Glomerular visceral epithelial cell (primary cell): Measurements from ENCODE around the gene MUC3A.
"Not testable (repeated sequence)": the region's sequence is repeated elsewhere in the genome, so short reads cannot be mapped to it uniquely, and the experiment has no call there.

ENCODE experiments used
- DNase-seq: peaks from one replicate; pipeline ENCODE4 v3.0.0-alpha.2; 2016; ENCODE audit errors: extremely low spot score

Gene MUC3A

DNA sequence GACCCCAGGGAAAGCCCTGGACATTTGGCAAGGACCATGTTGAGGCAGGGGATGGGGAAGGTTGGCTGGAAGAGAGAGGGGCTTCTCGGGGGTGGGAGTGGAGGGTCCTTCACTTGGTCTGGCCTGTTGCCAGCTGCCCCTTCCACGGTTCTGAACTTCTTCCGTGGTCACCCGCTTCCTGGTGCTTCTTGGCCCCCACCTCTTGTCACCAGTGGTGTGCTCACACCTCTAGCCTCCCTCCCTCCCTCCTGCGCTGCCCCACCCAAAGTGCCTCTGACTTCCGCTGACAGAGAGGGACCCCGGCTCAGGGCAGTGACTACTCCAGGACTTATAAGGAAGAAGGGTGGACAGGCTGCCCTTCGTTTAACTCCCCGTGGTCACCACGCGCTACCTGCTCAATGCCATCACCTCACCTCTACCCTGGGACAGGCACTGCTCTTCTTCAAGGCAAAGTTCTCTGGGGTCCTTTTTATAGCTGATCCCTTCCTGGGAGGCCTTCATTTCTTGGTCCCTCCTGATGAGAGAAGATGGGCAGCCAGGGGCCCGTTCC, 19.8 kb downstream of the MUC3A start, which contains the start of gene MUC12:
TSS of gene MUC12 (plus strand) at position 500 of the 550 bp plus-strand sequence. CDS start 58 bp downstream, outside the sequence.
- no peak for DNase-seq

DNA sequence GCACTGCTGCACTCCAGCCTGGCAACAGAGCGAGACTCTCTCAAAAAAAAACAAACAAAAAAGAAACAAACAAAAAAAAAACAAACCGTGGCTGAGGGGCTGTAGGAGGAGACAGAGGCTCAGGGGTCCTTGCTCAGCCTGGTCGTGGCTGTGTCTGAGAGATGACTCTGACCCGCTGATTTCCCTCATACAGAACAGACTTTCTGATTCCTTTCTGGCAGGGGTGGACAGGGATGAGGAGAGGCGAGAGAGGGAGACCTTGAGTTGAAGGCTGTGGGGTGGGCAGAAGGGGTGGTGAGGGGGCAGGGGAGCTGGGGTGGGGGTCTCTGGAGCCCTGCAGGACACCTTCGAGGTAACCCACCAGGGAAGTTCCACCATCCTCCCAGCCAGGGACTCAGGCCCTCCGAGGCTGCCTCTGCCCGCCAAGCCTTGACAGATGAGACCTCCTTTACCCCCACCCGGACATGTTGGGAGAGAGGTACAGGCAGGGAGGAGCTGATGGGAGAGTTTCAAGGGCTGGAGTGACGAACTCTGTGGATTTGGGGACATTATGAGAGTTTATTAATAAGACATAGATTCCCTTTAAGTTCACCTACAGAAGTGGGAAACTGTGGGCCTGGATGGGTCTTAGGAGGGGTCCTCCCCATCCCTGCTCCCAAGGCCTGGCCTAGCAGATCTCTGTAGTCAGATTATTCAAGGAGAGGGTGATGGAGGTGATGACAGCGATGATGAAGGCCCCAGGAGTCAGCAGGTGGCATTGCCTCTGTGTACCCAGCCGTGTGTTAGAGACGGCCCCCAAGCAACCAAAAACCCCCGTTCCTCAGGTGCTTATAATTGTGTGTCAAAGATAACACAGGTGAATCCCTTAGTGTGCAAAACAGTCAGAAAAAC, 22.0 kb downstream of the MUC3A start:
- DNase-seq: no peak

DNA sequence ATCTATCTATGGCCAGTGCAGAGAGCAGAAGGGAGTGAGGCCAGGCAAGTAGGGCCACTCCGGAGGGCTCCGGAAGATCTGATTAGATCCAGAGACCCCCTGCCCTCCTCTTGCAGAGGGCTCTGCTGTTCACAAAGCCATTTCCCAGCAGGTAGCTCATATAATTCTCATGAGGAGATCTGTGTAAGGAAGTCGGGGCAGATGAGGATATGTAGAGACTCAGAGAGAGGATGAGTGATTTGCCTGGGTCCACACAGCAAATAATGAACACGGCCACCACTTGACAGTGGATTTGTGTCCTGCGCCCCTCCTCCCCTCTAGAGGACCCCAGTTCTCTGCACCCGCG, 22.6 kb downstream of the MUC3A start:
- DNase-seq: no peak

DNA sequence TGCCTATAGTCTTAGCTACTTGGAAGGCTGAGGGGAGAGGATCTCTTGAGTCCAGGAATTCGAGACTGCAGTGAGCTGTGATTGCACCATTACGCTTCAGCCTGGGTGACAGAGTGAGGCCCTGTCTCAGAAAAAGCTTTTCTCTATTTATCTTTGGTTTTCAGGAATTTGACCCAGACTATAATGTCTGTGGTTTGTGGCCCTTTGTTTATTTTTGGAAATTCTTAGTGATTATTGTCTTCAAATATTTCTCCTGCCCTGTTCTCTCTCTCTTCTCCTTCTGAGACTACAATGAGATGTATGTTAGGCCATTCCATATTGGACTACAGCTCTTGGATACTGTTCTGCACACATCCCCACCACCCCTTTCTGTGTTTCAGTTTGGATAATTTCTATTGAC, 24.7 kb downstream of the MUC3A start:
- no peak for DNase-seq

DNA sequence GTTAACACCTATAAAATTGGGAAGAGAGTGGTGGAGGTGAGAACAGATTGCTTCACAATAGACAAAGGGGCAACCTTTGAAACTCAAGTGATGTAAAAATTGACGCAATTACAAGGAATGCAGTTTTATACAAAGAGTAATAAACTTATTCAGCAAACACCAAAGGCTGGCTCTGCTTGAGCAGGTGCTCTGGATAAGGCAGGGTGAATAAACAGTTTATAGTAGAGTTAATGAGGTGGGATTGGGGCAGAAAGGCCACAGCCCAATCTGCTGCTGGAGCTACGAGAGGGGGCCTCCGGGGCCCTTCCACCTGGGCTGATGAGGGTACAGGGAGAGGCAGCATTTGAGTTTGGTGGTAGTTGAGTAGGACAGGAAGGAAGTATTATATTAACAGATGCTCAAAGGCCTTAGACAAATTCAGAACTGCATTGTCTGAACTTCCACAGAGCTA, 26.1 kb downstream of the MUC3A start:
- DNase-seq: no peak

DNA sequence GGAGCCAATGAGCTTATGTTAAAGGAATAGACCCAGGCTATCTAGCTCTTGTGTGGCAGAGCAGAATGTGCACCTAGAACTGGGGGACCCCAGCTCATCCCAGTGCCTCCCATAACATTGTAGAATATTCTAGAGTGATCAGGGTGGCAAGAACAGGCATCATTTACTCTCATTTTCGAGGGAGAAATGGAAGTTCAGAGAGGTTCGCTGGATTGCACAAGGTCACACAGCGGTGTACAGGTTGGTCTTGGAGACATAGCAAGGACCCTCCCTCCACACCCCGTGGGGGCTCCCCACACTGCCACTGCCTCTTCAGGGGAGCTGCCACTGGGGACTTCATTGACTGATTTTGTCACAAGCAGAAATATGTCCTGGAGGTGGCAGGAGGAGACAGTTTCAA, 29.0 kb downstream of the MUC3A start:
- DNase-seq: no peak

DNA sequence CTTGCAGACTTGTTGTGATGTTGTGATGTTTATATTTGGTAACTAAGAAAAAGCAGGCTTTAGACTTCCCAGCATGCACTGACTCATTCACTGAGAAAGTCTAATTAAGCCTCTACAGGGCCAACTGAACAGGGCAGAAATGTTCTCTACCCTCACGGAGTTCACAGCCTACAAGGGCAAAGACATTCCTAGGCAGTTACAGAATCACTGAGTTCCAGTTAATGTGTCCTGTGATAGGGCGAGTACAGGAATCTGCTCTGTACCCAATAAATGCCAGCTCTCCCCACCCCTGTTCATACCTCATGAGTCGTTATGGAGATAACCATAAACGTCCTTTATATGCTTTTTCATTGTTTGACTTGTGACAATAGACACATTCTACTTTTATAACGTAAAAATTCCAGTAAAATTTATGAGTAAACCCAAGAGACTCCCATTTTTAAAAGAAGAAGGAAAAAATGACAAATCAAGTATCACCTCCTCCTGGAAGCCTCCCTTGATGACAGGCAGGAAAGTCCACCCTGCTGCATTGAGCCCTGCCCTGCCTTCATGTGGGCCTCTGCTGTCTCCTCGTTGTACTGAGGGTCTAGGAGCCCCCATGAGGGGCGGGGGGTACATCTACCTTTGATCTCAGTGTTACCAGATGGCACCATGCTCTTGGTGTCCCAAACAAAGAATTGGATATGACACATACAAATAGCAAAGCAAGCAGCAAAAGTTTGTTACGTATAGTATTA, 34.3 kb downstream of the MUC3A start:
- DNase-seq: peak; percentile 24

DNA sequence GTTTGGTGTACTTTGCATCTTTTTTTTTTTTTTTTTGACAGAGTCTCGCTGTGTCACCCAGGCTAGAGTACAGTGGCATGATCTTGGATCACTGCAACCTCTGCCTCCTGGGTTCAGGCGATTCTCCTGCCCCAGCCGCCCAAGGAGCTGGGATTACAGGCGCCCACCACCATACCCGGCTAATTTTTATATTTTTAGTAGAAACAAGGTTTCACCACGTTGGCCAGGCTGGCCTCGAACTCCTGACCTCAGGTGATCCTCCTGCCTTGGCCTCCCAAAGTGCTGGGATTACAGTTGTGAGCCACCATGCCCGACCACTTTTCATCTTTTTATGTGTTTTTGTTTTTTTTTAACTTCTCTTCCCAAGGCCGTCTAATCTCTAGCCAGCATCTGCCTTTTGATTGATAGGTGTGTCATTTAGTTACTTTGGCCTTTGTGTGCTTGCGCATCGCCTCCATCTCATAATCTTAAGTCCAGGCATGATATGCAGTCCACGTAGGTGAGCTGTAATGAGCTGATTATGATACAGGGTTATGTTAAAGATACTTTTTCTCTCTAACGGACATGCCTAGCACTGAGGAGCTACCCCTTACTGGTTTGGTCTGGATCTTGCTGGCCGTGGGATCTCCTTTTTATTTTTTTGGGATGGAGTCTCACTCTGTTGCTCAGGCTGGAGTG, 35.0 kb downstream of the MUC3A start:
- not testable (repeated sequence) for DNase-seq

DNA sequence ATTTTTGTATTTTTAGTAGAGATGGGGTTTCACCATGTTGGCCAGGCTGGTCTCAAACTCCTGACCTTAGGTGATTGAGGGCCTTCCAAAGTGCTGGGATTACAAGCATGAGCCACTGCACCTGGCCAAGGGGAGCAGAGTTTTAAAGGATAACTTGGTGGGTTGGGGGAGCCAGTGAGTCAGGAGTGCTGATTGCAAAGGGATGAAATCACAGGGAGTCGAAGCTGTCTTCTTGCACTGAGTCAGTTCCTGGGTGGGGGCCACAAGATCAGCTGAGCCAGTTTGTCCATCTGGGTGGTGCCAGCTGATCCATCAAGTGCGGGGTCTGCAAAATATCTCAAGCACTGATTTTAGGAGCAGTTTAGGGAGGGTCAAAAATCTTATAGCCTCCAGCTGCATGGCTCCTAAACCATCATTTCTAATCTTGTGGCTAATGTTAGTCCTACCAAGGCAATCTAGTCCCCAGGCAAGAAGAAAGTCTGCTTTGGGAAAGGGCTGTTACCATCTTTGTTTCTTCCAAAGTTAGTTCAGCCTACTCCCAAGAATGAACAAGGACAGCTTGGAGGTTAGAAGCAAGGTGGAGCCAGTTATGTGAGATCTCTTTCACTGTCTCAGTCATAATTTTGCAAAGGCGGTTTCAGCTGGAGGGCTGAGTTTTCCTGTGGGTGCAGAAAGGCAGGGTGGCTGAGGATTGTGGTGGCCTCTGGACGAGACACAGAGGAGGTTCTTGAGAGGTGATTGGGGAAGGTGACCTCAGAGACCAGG, 35.9 kb downstream of the MUC3A start:
- not testable (repeated sequence) for DNase-seq

DNA sequence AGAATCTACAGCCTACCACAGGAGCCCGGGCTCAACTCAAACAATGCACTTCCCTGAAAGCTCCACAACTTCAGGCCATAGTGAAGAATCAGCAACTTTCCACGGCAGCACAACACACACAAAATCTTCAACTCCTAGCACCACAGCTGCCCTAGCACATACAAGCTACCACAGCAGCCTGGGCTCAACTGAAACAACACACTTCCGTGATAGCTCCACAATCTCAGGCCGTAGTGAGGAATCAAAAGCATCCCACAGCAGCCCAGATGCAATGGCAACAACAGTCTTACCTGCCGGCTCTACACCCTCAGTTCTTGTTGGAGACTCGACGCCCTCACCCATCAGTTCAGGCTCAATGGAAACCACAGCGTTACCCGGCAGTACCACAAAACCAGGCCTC, 42.3 kb downstream of the MUC3A start:
- no peak for DNase-seq

DNA sequence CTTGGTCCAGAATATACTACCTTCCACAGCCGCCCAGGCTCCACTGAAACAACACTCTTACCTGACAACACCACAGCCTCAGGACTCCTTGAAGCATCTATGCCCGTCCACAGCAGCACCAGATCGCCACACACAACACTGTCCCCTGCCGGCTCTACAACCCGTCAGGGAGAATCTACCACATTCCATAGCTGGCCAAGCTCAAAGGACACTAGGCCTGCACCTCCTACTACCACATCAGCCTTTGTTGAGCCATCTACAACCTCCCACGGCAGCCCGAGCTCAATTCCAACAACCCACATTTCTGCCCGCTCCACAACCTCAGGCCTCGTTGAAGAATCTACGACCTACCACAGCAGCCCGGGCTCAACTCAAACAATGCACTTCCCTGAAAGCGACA, 42.9 kb downstream of the MUC3A start:
- not testable (repeated sequence) for DNase-seq

DNA sequence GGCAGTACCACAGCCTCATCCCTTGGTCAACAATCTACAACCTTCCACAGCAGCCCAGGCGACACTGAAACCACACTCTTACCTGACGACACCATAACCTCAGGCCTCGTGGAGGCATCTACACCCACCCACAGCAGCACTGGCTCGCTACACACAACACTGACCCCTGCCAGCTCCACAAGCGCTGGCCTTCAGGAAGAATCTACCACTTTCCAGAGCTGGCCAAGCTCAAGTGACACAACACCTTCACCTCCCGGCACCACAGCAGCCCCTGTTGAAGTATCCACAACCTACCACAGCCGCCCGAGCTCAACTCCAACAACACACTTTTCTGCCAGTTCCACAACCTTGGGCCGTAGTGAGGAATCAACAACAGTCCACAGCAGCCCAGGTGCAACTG, 45.3 kb downstream of the MUC3A start:
- DNase-seq: not testable (repeated sequence)

DNA sequence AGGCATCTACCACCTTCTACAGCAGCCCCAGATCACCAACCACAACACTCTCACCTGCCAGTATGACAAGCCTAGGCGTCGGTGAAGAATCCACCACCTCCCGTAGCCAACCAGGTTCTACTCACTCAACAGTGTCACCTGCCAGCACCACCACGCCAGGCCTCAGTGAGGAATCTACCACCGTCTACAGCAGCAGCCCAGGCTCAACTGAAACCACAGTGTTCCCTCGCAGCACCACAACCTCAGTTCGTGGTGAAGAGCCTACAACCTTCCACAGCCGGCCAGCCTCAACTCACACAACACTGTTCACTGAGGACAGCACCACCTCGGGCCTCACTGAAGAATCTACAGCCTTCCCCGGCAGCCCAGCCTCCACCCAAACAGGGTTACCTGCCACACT, 49.2 kb downstream of the MUC3A start:
- DNase-seq: not testable (repeated sequence)

DNA sequence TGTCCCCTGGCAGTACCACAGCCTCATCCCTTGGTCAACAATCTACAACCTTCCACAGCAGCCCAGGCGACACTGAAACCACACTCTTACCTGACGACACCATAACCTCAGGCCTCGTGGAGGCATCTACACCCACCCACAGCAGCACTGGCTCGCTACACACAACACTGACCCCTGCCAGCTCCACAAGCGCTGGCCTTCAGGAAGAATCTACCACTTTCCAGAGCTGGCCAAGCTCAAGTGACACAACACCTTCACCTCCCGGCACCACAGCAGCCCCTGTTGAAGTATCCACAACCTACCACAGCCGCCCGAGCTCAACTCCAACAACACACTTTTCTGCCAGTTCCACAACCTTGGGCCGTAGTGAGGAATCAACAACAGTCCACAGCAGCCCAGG, 50.0 kb downstream of the MUC3A start:
- DNase-seq: not testable (repeated sequence)

DNA sequence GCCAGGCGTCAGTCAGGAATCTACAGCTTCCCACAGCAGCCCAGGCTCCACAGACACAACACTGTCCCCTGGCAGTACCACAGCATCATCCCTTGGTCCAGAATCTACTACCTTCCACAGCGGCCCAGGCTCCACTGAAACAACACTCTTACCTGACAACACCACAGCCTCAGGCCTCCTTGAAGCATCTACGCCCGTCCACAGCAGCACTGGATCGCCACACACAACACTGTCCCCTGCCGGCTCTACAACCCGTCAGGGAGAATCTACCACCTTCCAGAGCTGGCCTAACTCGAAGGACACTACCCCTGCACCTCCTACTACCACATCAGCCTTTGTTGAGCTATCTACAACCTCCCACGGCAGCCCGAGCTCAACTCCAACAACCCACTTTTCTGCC, 50.7 kb downstream of the MUC3A start:
- DNase-seq: not testable (repeated sequence)

DNA sequence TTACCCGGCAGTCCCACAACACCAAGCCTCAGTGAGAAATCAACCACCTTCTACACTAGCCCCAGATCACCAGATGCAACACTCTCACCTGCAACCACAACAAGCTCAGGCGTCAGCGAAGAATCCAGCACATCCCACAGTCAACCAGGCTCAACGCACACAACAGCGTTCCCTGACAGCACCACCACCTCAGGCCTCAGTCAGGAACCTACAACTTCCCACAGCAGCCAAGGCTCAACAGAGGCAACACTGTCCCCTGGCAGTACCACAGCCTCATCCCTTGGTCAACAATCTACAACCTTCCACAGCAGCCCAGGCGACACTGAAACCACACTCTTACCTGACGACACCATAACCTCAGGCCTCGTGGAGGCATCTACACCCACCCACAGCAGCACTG, 53.0 kb downstream of the MUC3A start:
- not testable (repeated sequence) for DNase-seq

DNA sequence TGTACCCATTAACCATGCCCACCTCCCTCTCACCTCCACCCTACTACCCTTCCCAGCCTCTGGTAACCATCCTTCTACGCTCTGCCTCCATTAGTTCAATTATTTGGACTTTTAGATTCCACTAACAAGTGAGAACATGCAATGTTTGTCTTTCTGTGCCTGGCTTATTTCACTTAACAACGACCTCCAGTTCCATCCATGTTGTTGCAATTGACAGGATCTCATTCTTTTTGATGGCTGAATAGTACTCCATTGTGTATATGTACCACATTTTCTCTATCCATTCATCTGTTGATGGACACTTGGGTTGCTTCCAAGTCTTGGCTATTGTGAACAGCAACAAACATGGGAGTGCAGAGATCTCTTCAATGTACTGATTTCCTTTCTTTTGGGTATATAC, 58.0 kb downstream of the MUC3A start:
- DNase-seq: not testable (repeated sequence)

DNA sequence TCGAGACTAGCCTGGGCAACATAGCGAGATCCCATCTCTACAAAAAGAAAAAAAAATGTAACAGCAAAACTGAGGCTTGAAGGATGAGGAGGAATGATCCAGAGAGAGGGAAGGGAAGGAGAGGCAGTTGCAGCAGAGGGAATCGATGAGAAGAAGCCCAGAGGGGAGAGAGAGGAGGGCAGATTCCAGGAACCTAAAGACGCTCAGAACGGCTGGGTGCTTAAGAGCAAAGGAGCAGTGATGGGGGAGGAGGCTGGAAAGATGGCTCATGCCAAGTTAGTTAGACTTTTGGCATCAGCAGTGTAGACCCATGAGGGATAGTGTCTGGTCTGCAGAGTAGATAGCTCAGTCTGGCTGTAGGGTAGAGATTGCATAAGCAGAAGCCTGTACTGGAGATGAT, 60.3 kb downstream of the MUC3A start:
- DNase-seq: no peak

DNA sequence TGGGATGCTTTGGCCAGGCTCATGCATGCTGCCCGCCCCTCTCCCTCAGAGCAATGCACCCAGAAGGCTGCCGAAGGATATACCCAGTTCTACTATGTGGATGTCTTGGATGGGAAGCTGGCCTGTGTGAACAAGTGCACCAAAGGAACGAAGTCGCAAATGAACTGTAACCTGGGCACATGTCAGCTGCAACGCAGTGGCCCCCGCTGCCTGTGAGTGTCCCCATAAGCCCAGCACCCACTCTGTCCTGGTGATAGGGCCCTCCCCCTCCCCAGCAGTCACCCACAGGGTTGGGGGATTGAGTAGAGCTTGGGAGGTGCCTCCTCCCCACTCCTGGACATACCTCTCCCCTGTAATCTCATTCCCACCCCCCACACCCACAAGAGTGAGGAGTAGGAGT, 63.6 kb downstream of the MUC3A start:
- no peak for DNase-seq

DNA sequence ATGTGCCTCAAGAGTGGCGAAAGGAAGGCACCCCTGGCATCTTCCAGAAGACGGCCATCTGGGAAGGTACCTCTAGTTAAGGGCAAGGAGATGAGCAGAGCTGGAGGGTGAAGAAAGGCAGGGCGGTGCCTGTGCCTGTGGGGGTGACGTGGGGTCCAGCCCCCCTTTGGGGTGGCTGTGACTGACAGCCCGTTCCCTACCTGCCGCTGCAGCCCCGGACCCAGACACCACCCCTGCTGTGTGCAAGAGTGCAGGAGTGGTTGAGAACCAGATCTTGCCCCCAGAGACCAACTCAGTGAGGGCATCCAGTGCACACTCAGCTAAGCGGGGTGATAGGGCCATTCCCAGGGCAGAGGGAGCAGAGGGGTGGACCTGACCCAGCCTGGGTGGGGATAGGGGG, 66.3 kb downstream of the MUC3A start:
- DNase-seq: no peak

DNA sequence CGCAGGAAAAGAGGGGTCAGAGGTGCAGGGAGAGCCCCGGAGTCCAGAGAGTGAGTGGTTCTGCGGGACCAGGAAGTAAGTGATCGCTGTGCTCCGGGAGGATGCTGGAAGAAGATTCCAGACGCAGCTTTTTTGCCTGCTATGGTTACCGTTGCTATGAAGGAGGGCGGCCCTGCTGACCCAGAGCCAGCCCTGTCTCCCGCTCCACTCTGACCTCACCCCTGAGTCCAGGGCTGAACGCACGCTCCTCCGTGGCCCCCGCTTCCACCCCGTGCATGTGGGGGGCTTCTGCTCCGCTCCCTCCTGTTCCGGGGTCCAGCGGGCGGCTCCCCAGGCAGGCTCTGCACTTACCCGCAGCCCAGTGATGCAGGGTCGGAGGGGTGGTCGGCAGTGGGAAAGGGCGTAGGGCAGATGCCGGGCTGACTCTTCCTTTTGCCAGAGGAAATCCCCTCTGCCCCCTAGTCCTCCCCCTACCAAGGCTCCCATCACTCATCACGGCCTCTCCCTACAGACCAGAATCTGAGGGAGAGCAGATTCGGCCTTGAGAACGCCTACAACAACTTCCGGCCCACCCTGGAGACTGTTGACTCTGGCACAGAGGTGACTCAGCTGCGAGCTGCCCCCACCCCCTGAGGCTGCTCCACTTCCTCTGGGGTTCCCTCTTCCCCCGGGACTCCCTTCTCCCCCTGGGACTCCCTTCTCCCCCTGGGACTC, 67.9 kb downstream of the MUC3A start:
- peak; percentile 86 for DNase-seq
